Liver (tissue), 9 donors: ENCODE results near the gene LRCH3. TPM values are rescaled to one million over a fixed set of nuclear protein-coding genes. Genes with fewer than 3 reads are reported as not detected.

Experiments
- DNase-seq: peaks from one replicate; pipeline ENCODE4 v3.0.0-alpha.2; 2017; ENCODE audit warnings: low spot score
- H3K27ac ChIP-seq, 2 donors: one replicate each; pipeline ENCODE4 v1.7.0; 2013; ENCODE audit warnings: inconsistent platforms in 2 of 2, low read length in 2 of 2, control low read depth in 1 of 2, low read depth in 1 of 2, mild to moderate bottlenecking in 1 of 2
- H3K27me3 ChIP-seq, 4 donors: one replicate each; pipeline versions ENCODE4 v1.6.1 to v1.7.0; 2013; ENCODE audit warnings: low read length in 3 of 4, inconsistent platforms in 1 of 4, mild to moderate bottlenecking in 1 of 4, moderate library complexity in 1 of 4; ENCODE audit not compliant: control insufficient read depth in 4 of 4, insufficient read depth in 4 of 4
- H3K36me3 ChIP-seq, 4 donors: one replicate each; pipeline versions ENCODE4 v1.6.1 to v1.7.0; 2013; ENCODE audit warnings: low read length in 3 of 4, mild to moderate bottlenecking in 3 of 4, low read depth in 1 of 4, moderate library complexity in 1 of 4; ENCODE audit not compliant: control insufficient read depth in 4 of 4, insufficient read depth in 3 of 4
- H3K4me1 ChIP-seq, 4 donors: one replicate each; pipeline versions ENCODE4 v1.6.1 to v1.7.0; 2013; ENCODE audit warnings: low read length in 3 of 4, mild to moderate bottlenecking in 3 of 4, moderate library complexity in 1 of 4; ENCODE audit not compliant: control insufficient read depth in 4 of 4, insufficient read depth in 4 of 4
- H3K4me3 ChIP-seq, 3 donors: one replicate each; pipeline versions ENCODE4 v1.6.1 to v1.7.0; 2013; ENCODE audit warnings: low read length in 3 of 3, control low read depth in 1 of 3, low read depth in 1 of 3, mild to moderate bottlenecking in 1 of 3
- H3K9ac ChIP-seq, 2 donors: one replicate each; pipeline ENCODE4 v1.7.0; 2013; ENCODE audit warnings: low read length in 2 of 2, mild to moderate bottlenecking in 2 of 2, moderate library complexity in 2 of 2, control low read depth in 1 of 2, low read depth in 1 of 2
- H3K9me3 ChIP-seq, 4 donors: one replicate each; pipeline versions ENCODE4 v1.6.1 to v1.7.0; 2013; ENCODE audit warnings: low read length in 3 of 4; ENCODE audit not compliant: control insufficient read depth in 4 of 4
- ATF3 ChIP-seq: IDR thresholded peaks from 2 replicates; pipeline ENCODE4 v1.6.1; 2016; ENCODE audit warnings: antibody characterized with exemption
- FOXA1 ChIP-seq: IDR thresholded peaks from 2 replicates; pipeline ENCODE4 v1.6.1; 2016; ENCODE audit warnings: antibody characterized with exemption
- FOXA2 ChIP-seq: IDR thresholded peaks from 2 replicates; pipeline ENCODE4 v1.6.1; 2016; ENCODE audit warnings: antibody characterized with exemption
- GABPA ChIP-seq, 2 donors: IDR thresholded peaks in 1 of 2; conservative IDR thresholded peaks in 1 of 2; 2 replicates each; pipeline ENCODE4 v1.6.1; 2016; ENCODE audit warnings: antibody characterized with exemption in 2 of 2, mild to moderate bottlenecking in 1 of 2, moderate library complexity in 1 of 2
- HNF4A ChIP-seq, 2 donors: conservative IDR thresholded peaks; 2 replicates each; pipeline ENCODE4 v1.6.1; 2016; ENCODE audit warnings: antibody characterized with exemption in 2 of 2, mild to moderate bottlenecking in 2 of 2
- HNF4G ChIP-seq: IDR thresholded peaks from 2 replicates; pipeline ENCODE4 v1.6.1; 2016; ENCODE audit warnings: antibody characterized with exemption
- JUND ChIP-seq, 2 donors: IDR thresholded peaks; 2 replicates each; pipeline ENCODE4 v1.6.1; 2016; ENCODE audit warnings: antibody characterized with exemption in 2 of 2
- NR2F2 ChIP-seq: IDR thresholded peaks from 2 replicates; pipeline ENCODE4 v1.6.1; 2016; ENCODE audit warnings: antibody characterized with exemption
- RAD21 ChIP-seq, 2 donors: IDR thresholded peaks; 2 replicates each; pipeline ENCODE4 v1.6.1; 2016; ENCODE audit warnings: antibody characterized with exemption in 2 of 2, mild to moderate bottlenecking in 2 of 2
- SP1 ChIP-seq: IDR thresholded peaks from 2 replicates; pipeline ENCODE4 v1.6.1; 2018; ENCODE audit warnings: antibody characterized with exemption, mild to moderate bottlenecking
- TAF1 ChIP-seq: conservative IDR thresholded peaks from 2 replicates; pipeline ENCODE4 v1.6.1; 2016; ENCODE audit warnings: antibody characterized with exemption, mild to moderate bottlenecking
- YY1 ChIP-seq: IDR thresholded peaks from 2 replicates; pipeline ENCODE4 v1.6.1; 2016; ENCODE audit warnings: antibody characterized with exemption, mild to moderate bottlenecking
- WGBS: extraction: QIAGEN DNeasy Blood & Tissue Kit; methylation state at CpG from one replicate; pipeline ENCODE4 v1.1.7; 2013; 5-methylcytosine and 5-hydroxymethylcytosine counted together
- polyA plus RNA-seq, 2 donors: library from polyadenylated mRNA; stranded (reverse) in 1 of 2; unstranded in 1 of 2; fragments of 200-250 nt in 1 of 2; fragments of >200 nt in 1 of 2; fragmentation: Nextera tagmentation in 1 of 2; extraction: Ambion mirVana in 1 of 2; gene quantifications; one replicate each; pipeline versions ENCODE4 v1.2.1 to v1.2.3, GENCODE V29; 2013 to 2015
- total RNA-seq, 2 donors: library from RNA; depleted of rRNA; stranded (reverse); fragments of >200 nt; gene quantifications; one replicate each; pipeline ENCODE4 v1.2.3, GENCODE V29; 2014
- TF ChIP-seq, protein P1 (sequence below): IDR thresholded peaks from 2 replicates; pipeline ENCODE4 v1.6.1; 2016; ENCODE audit warnings: antibody characterized with exemption
- TF ChIP-seq, protein P2 (sequence below): IDR thresholded peaks from 2 replicates; pipeline ENCODE4 v1.6.1; 2016; ENCODE audit warnings: antibody characterized with exemption
- TF ChIP-seq, protein P3 (sequence below): IDR thresholded peaks from 2 replicates; pipeline ENCODE4 v1.6.1; 2016; ENCODE audit warnings: antibody characterized with exemption, mild to moderate bottlenecking
- TF ChIP-seq, protein P4 (sequence below): fragments of 150-350 bp; IDR thresholded peaks from 2 replicates; pipeline ENCODE4 v1.5.1; 2017; ENCODE audit warnings: improper control_type of control experiment, low read depth, low read length; ENCODE audit not compliant: missing input control
- donor health status: healthy.
- donor health status: healthy.
- donor health status: healthy.
- donor health status: healthy.
- donor health status: healthy.

The LRCH3 gene
- total and polyA plus RNA-seq, 4 donors = 6.2 to 67.2 (median 19.7) TPM

DNA sequence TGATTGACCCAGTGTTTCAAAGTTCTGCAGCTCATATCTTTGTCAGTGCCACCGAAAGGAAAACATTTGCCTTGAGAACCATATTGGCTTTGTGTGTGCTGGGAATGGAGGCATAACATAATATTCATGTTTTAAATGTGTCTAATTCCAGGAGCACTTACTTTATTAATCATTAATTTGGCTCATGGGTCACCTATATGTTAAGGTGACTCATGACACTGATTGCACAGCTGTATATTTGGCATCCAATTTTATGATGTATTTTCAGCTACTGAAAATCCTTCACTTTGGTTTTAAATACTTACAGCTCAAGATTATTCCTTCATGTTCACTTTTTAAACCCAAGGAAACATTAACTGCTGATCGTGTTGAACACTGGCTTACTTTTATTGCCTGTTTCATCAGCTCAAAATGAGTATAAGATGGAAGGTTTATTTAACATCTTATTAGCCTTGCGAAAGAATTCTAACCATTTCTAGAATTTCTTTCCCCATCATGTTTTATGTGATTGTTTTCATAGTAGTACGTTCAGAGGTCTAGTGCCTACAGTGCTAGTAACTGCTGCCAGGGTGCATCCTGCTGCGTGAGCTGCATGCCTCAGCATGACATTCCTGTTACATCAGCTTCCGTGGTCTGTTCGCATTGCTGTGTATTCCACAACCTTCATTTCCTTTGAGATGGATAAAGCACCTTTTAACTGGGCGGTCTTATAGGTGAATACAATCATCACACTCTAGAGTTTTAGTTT is 63.7 kb downstream of the LRCH3 start:
- Histone ChIP-seq H3K36me3 (peaks cover 3 to 41% (median 31%) of the 10 kb centered on the region in 4 donors), H3K9me3 (no peaks in the 10 kb centered on the region), H3K27me3 (no peaks in the 10 kb centered on the region), H3K9ac (no peak overlapping the region), H3K4me3 (no peak overlapping the region), H3K4me1 (no peaks in the 10 kb centered on the region), H3K27ac (no peak overlapping the region)
- no peak for DNase-seq
- WGBS = 96% methylated on average over 8 of the region's 8 CpGs
- TF ChIP-seq HNF4A (conservative IDR thresholded peaks at IDR 0.05) (no peak), FOXA2 (no peak)

- Histone ChIP-seq H3K4me3 (no peak overlapping the region), H3K27me3 (no peaks in the 10 kb centered on the region), H3K36me3 (peaks cover 3 to 41% (median 31%) of the 10 kb centered on the region in 4 donors), H3K4me1 (no peaks in the 10 kb centered on the region), H3K9me3 (no peaks in the 10 kb centered on the region), H3K9ac (no peak overlapping the region), H3K27ac (no peak overlapping the region)
- WGBS = 96% methylated on average over 9 of the region's 9 CpGs
- no peak for DNase-seq
- TF ChIP-seq RAD21 (IDR thresholded peaks at IDR 0.05) (no peak), ATF3 (no peak), HNF4G (no peak), TAF1 (no peak), HNF4A (conservative IDR thresholded peaks at IDR 0.05) (no peak), JUND (IDR thresholded peaks at IDR 0.05) (no peak), NR2F2 (no peak), GABPA (IDR thresholded peaks at IDR 0.05 in 1 of 2, conservative IDR thresholded peaks at IDR 0.05 in 1 of 2) (no peak), SP1 (no peak), FOXA1 (no peak), YY1 (no peak)
- TF ChIP-seq, protein P1, sequence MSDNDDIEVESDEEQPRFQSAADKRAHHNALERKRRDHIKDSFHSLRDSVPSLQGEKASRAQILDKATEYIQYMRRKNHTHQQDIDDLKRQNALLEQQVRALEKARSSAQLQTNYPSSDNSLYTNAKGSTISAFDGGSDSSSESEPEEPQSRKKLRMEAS = no peak
- TF ChIP-seq, protein P2, sequence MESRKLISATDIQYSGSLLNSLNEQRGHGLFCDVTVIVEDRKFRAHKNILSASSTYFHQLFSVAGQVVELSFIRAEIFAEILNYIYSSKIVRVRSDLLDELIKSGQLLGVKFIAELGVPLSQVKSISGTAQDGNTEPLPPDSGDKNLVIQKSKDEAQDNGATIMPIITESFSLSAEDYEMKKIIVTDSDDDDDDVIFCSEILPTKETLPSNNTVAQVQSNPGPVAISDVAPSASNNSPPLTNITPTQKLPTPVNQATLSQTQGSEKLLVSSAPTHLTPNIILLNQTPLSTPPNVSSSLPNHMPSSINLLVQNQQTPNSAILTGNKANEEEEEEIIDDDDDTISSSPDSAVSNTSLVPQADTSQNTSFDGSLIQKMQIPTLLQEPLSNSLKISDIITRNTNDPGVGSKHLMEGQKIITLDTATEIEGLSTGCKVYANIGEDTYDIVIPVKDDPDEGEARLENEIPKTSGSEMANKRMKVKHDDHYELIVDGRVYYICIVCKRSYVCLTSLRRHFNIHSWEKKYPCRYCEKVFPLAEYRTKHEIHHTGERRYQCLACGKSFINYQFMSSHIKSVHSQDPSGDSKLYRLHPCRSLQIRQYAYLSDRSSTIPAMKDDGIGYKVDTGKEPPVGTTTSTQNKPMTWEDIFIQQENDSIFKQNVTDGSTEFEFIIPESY = no peak
- TF ChIP-seq, protein P3, sequence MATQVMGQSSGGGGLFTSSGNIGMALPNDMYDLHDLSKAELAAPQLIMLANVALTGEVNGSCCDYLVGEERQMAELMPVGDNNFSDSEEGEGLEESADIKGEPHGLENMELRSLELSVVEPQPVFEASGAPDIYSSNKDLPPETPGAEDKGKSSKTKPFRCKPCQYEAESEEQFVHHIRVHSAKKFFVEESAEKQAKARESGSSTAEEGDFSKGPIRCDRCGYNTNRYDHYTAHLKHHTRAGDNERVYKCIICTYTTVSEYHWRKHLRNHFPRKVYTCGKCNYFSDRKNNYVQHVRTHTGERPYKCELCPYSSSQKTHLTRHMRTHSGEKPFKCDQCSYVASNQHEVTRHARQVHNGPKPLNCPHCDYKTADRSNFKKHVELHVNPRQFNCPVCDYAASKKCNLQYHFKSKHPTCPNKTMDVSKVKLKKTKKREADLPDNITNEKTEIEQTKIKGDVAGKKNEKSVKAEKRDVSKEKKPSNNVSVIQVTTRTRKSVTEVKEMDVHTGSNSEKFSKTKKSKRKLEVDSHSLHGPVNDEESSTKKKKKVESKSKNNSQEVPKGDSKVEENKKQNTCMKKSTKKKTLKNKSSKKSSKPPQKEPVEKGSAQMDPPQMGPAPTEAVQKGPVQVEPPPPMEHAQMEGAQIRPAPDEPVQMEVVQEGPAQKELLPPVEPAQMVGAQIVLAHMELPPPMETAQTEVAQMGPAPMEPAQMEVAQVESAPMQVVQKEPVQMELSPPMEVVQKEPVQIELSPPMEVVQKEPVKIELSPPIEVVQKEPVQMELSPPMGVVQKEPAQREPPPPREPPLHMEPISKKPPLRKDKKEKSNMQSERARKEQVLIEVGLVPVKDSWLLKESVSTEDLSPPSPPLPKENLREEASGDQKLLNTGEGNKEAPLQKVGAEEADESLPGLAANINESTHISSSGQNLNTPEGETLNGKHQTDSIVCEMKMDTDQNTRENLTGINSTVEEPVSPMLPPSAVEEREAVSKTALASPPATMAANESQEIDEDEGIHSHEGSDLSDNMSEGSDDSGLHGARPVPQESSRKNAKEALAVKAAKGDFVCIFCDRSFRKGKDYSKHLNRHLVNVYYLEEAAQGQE = no peak
- TF ChIP-seq, protein P4, sequence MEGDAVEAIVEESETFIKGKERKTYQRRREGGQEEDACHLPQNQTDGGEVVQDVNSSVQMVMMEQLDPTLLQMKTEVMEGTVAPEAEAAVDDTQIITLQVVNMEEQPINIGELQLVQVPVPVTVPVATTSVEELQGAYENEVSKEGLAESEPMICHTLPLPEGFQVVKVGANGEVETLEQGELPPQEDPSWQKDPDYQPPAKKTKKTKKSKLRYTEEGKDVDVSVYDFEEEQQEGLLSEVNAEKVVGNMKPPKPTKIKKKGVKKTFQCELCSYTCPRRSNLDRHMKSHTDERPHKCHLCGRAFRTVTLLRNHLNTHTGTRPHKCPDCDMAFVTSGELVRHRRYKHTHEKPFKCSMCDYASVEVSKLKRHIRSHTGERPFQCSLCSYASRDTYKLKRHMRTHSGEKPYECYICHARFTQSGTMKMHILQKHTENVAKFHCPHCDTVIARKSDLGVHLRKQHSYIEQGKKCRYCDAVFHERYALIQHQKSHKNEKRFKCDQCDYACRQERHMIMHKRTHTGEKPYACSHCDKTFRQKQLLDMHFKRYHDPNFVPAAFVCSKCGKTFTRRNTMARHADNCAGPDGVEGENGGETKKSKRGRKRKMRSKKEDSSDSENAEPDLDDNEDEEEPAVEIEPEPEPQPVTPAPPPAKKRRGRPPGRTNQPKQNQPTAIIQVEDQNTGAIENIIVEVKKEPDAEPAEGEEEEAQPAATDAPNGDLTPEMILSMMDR = no peak
Measured at GRCh38 chr3:197855571-197855970, 64.5 kb downstream of the LRCH3 start.
